Fibroblast of pulmonary artery (primary cell): ENCODE results near the gene LYPD6B.

Source experiments
- DNase-seq: peaks from one replicate; pipeline ENCODE4 v3.0.0-alpha.2; 2010; ENCODE audit warnings: low read depth
- H3K4me3 ChIP-seq: replicated peaks from 2 replicates; pipeline ENCODE4 v1.5.1; 2011; ENCODE audit warnings: low read depth, mild to moderate bottlenecking, control low read depth, low read length, moderate library complexity
- TF ChIP-seq, protein P1 (sequence below): IDR thresholded peaks from 2 replicates; pipeline ENCODE4 v1.5.1; 2011; ENCODE audit warnings: mild to moderate bottlenecking, control low read depth, low read length, inconsistent platforms; ENCODE audit errors: missing control alignments

The LYPD6B gene

DNA sequence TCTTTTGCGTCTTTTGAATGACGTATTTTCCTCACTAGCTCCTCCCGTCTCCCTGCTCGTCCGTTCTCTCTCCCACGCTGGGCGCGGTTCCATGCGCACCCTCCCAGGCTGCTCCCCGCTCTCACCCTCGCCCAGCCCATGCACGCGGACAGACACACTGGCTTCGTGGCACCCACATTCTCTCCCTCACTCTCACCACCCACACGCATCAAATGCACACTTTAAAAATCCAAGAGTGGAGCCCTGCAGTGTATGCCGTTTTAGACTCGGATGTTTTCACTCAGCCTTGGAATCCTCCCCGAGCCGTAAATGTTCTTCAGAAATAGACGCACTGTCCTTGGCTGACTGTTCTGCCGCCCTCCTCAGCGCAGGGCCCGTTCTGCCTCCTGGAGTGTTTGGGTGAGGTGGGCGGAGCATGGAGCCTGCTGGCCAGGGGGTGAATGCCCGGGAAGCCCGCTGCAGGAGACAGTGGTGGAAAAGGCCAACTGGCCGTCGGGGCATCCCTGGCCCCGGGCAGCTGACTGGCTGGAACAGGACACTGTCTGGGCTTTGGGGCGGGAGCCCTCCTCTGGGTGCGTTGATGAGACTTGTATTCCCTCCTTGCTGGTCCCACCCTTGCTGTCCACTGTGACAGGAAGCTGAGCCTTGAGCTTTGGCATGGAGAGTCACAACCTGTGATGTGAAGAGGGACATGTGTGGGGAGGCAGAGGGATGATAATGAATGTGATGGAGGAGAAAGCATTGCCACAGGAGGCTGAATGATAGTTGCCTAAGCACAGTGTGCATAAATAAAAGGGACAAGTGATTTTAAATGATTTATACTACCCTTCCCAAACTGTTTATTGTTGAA lies 35.4 kb upstream of the LYPD6B start:
- no peak for DNase-seq
- TF ChIP-seq, protein P1, sequence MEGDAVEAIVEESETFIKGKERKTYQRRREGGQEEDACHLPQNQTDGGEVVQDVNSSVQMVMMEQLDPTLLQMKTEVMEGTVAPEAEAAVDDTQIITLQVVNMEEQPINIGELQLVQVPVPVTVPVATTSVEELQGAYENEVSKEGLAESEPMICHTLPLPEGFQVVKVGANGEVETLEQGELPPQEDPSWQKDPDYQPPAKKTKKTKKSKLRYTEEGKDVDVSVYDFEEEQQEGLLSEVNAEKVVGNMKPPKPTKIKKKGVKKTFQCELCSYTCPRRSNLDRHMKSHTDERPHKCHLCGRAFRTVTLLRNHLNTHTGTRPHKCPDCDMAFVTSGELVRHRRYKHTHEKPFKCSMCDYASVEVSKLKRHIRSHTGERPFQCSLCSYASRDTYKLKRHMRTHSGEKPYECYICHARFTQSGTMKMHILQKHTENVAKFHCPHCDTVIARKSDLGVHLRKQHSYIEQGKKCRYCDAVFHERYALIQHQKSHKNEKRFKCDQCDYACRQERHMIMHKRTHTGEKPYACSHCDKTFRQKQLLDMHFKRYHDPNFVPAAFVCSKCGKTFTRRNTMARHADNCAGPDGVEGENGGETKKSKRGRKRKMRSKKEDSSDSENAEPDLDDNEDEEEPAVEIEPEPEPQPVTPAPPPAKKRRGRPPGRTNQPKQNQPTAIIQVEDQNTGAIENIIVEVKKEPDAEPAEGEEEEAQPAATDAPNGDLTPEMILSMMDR = no peak

GRCh38 chr2:149004836-149005235 lies 33.7 kb upstream of the LYPD6B start:
- DNase-seq = no peak
- H3K4me3 ChIP-seq = no peak overlapping the region
- TF ChIP-seq, protein P1 = no peak

More for the DNA sequence above, 35.4 kb upstream of the LYPD6B start:
- H3K4me3 ChIP-seq = no peak overlapping the region

DNA sequence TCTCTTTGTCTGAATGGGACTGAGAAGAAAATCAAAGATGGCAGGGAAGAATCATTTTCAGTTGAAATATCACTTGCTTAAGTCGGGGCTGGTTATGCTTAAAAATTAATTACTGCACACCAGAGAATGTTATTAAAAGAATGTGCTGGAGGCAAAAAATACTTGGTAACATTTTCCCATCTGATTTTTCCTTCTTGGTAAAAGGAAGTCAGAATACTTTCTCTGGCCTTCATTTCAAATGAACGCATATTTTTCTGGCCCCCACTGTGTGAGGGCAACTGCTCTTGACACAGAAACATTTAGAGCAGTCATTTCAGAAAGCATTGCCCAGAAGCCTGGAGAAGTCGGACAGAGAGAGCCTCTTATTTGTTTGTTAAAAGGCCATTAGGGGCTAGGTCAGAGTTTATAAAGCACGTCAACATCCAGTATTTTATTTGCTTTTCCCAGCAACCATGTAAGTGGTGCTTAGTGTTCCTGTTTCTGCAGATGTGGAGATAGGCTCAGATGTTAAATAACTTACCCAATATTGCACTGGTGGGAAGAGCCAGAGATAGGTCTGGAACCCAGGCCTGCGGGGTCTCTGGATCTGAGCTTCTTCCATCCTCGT lies 32.9 kb upstream of the LYPD6B start:
- TF ChIP-seq, protein P1 = no peak
- DNase-seq = no peak

GRCh38 chr2:149006883-149007543 lies 31.5 kb upstream of the LYPD6B start:
- DNase-seq = no peak
- TF ChIP-seq, protein P1 = no peak
- no peak overlapping the region for H3K4me3 ChIP-seq

More for the DNA sequence above, 32.9 kb upstream of the LYPD6B start:
- H3K4me3 ChIP-seq = no peak overlapping the region

- TF ChIP-seq, protein P1 = no peak
- no peak overlapping the region for H3K4me3 ChIP-seq
- DNase-seq = no peak
These were observed 30.1 kb upstream of the LYPD6B start for GRCh38 chr2:149008381-149008780.

- no peak overlapping the region for H3K4me3 ChIP-seq
- no peak for DNase-seq
- TF ChIP-seq, protein P1 = no peak
These were observed 28.7 kb upstream of the LYPD6B start for GRCh38 chr2:149009576-149010461.
